Nephron (organoid): ENCODE data around the gene ZMYND19.

Experiments used
- H3K27ac Mint-ChIP-seq, 3 experiments: 2 replicates each; pipeline ENCODE4 v1.8.0; 2020; ENCODE audit warnings: mixed read lengths in 3 of 3, mild to moderate bottlenecking in 2 of 3, moderate library complexity in 1 of 3
- H3K27me3 Mint-ChIP-seq: 2 replicates; pipeline ENCODE4 v1.8.0; 2021; ENCODE audit warnings: low read depth, mild to moderate bottlenecking, moderate library complexity, mixed read lengths
- H3K36me3 Mint-ChIP-seq: 2 replicates; pipeline ENCODE4 v1.8.0; 2020; ENCODE audit warnings: low read depth, mixed read lengths
- H3K4me1 Mint-ChIP-seq: 2 replicates; pipeline ENCODE4 v1.8.0; 2020; ENCODE audit warnings: mixed read lengths
- H3K4me3 Mint-ChIP-seq, 3 experiments: 2 replicates each; pipeline ENCODE4 v1.8.0; 2020; ENCODE audit warnings: mild to moderate bottlenecking in 3 of 3, mixed read lengths in 3 of 3, moderate library complexity in 2 of 3
- H3K9me3 Mint-ChIP-seq: 2 replicates; pipeline ENCODE4 v1.8.0; 2020; ENCODE audit warnings: mixed read lengths
- CTCF ChIP-seq, 3 experiments: fragments of 200-600 bp; sonication (generic); IDR thresholded peaks; one replicate each; pipeline ENCODE4 v1.5.0; 2021; ENCODE audit warnings: antibody characterized with exemption in 3 of 3; ENCODE audit not compliant: unreplicated experiment in 3 of 3

The ZMYND19 gene

GRCh38 chr9:137580954-137581322, 9.4 kb downstream of the ZMYND19 start:
- Mint-ChIP-seq H3K9me3 (no peaks in the 10 kb centered on the region), H3K4me1 (peaks cover 13% of the 10 kb centered on the region), H3K27ac (no peak overlapping the region), H3K4me3 (peak overlapping the region in 2 of 3 experiments; percentile 9 to 41), H3K36me3 (peaks cover 25% of the 10 kb centered on the region), H3K27me3 (no peaks in the 10 kb centered on the region)
- no peak for TF ChIP-seq CTCF (IDR thresholded peaks at IDR 0.05; ENCODE audit: unreplicated experiment in 3 of 3)

- no peak for TF ChIP-seq CTCF (IDR thresholded peaks at IDR 0.05; ENCODE audit: unreplicated experiment in 3 of 3)
- peaks cover 29% of the 10 kb centered on the region for H3K36me3 Mint-ChIP-seq
- H3K4me1 Mint-ChIP-seq: peaks cover 18% of the 10 kb centered on the region
- no peaks in the 10 kb centered on the region for H3K27me3 Mint-ChIP-seq
- peak overlapping the region; percentile 9 to 49 (median 47) for H3K4me3 Mint-ChIP-seq
- H3K27ac Mint-ChIP-seq: peak overlapping the region in 1 of 3 experiments; percentile 15
- no peaks in the 10 kb centered on the region for H3K9me3 Mint-ChIP-seq
Observed at GRCh38 chr9:137580209-137580953, 9.9 kb downstream of the ZMYND19 start.

GRCh38 chr9:137579259-137579604, 11.1 kb downstream of the ZMYND19 start:
- peak overlapping the region; percentile 83 to 91 (median 87) for H3K4me3 Mint-ChIP-seq
- H3K4me1 Mint-ChIP-seq: peaks cover 18% of the 10 kb centered on the region
- no peaks in the 10 kb centered on the region for H3K9me3 Mint-ChIP-seq
- H3K27ac Mint-ChIP-seq: peak overlapping the region in 2 of 3 experiments; percentile 57 to 78
- H3K36me3 Mint-ChIP-seq: peaks cover 34% of the 10 kb centered on the region
- no peak for TF ChIP-seq CTCF (IDR thresholded peaks at IDR 0.05; ENCODE audit: unreplicated experiment in 3 of 3)
- H3K27me3 Mint-ChIP-seq: no peaks in the 10 kb centered on the region

GRCh38 chr9:137578518-137579258, 11.6 kb downstream of the ZMYND19 start, which contains the start of gene DPH7:
TSS of gene DPH7 (minus strand) at chr9:137578925. CDS start at chr9:137578777, 148 bp downstream.
- Mint-ChIP-seq H3K27ac (peak within 1 kb of the TSS in 2 of 3 experiments; percentile 78 to 84), H3K36me3 (peaks cover 37% of the 10 kb centered on the region), H3K4me1 (peaks cover 18% of the 10 kb centered on the region), H3K27me3 (no peaks in the 10 kb centered on the region), H3K9me3 (no peaks in the 10 kb centered on the region), H3K4me3 (peak within 1 kb of the TSS; percentile 83 to 91 (median 87))
- TF ChIP-seq CTCF (IDR thresholded peaks at IDR 0.05; ENCODE audit: unreplicated experiment in 3 of 3): peak; percentile 94 to 98 (median 97)

- Mint-ChIP-seq H3K27me3 (no peaks in the 10 kb centered on the region), H3K36me3 (peaks cover 35% of the 10 kb centered on the region), H3K27ac (no peak overlapping the region), H3K9me3 (no peaks in the 10 kb centered on the region), H3K4me1 (peaks cover 18% of the 10 kb centered on the region), H3K4me3 (peak overlapping the region; percentile 30 to 68 (median 34))
- no peak for TF ChIP-seq CTCF (IDR thresholded peaks at IDR 0.05; ENCODE audit: unreplicated experiment in 3 of 3)
Observed at GRCh38 chr9:137575716-137576411, 14.4 kb downstream of the ZMYND19 start.
